ENCODE results near the gene COL4A1.

Gene COL4A1

GRCh38 chr13:110306340-110306959 lies 507 bp downstream of the COL4A1 start:
- DNase-seq: no peak

- DNase-seq: no peak
Measured at GRCh38 chr13:110305949-110306339, 1.0 kb downstream of the COL4A1 start.

- DNase-seq: no peak
Measured at GRCh38 chr13:110305544-110305943, 1.4 kb downstream of the COL4A1 start.

- DNase-seq: no peak
Measured at GRCh38 chr13:110305001-110305400, 2.0 kb downstream of the COL4A1 start.

- no peak for DNase-seq
Measured at GRCh38 chr13:110304256-110304655, 2.7 kb downstream of the COL4A1 start.

- DNase-seq: no peak
Measured at GRCh38 chr13:110303644-110304043, 3.3 kb downstream of the COL4A1 start.

GRCh38 chr13:110302997-110303396 lies 4.0 kb downstream of the COL4A1 start:
- DNase-seq: no peak

- DNase-seq: no peak
Measured at GRCh38 chr13:110301606-110302553, 5.1 kb downstream of the COL4A1 start.

- no peak for DNase-seq
Measured at GRCh38 chr13:110301083-110301482, 5.9 kb downstream of the COL4A1 start.

- no peak for DNase-seq
Measured at GRCh38 chr13:110300090-110300815, 6.7 kb downstream of the COL4A1 start.

- no peak for DNase-seq
Measured at GRCh38 chr13:110299283-110299840, 7.6 kb downstream of the COL4A1 start.

GRCh38 chr13:110298505-110299282 lies 8.3 kb downstream of the COL4A1 start:
- no peak for DNase-seq

- no peak for DNase-seq
Measured at GRCh38 chr13:110297766-110298504, 9.0 kb downstream of the COL4A1 start.

GRCh38 chr13:110297011-110297410 lies 9.9 kb downstream of the COL4A1 start:
- no peak for DNase-seq

- DNase-seq: no peak
Measured at GRCh38 chr13:110294622-110295021, 12.3 kb downstream of the COL4A1 start.

- DNase-seq: no peak
Measured at GRCh38 chr13:110294146-110294545, 12.8 kb downstream of the COL4A1 start.

- no peak for DNase-seq
Measured at GRCh38 chr13:110293649-110294048, 13.3 kb downstream of the COL4A1 start.

GRCh38 chr13:110293037-110293436 lies 13.9 kb downstream of the COL4A1 start:
- DNase-seq: no peak

GRCh38 chr13:110291286-110291685 lies 15.7 kb downstream of the COL4A1 start:
- DNase-seq: no peak

- DNase-seq: no peak
Measured at GRCh38 chr13:110290826-110291225, 16.1 kb downstream of the COL4A1 start.

- no peak for DNase-seq
Measured at GRCh38 chr13:110290153-110290552, 16.8 kb downstream of the COL4A1 start.

GRCh38 chr13:110289661-110290060 lies 17.3 kb downstream of the COL4A1 start:
- no peak for DNase-seq

All from NCI-H2171 treated with DMSO at 0.1 percent for 48 hours (cell line).